Measurements from ENCODE around the gene AP3M1. TPM values are rescaled to one million over a fixed set of nuclear protein-coding genes. Genes with fewer than 3 reads are reported as not detected.
A peak's percentile ranks its signal among the peaks of the same experiment; 100 is the strongest.
"Not testable (repeated sequence)": the region's sequence is repeated elsewhere in the genome, so short reads cannot be mapped to it uniquely, and the experiment has no call there.

The AP3M1 gene
- total RNA-seq, 1 donor from 2014 or later = 43.3 TPM

DNA sequence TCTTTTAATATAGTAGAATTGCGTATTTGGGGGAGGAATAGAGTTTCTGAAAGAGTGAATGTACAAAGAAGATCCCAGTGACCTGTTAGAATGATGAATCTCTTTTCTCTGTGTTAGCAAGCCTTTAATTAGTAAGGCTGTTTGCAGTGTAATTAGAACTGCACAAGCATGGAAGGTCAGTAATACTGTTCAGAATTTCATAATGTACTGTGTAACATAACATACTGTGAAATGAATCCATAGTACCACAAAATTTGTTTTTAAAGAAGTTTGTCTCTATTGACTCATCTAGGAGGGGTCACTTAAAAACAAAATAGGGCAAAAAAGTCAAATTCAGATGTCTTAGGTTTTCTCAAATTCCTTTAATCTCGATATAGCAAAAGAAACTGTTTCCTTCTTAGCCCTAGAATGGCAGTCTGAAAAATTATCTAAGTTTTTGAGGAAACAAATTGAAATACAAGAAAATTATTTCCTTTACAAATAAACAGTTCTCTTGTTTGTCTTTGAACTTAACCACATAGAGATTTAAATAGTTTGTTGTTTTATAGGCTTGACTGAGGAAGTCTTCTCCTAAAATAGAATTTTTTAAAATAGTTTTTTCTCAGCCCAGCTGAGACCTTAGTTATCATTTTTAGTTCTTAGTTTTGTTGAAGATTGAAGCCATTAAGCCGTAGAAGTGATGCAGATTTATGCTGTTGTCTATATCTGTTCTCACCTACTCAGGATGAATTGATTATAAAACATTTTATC, 12.9 kb upstream of the AP3M1 start:
- DNase-seq (ENCODE audit: extremely low read depth, low read depth, low spot score) = no peak

DNA sequence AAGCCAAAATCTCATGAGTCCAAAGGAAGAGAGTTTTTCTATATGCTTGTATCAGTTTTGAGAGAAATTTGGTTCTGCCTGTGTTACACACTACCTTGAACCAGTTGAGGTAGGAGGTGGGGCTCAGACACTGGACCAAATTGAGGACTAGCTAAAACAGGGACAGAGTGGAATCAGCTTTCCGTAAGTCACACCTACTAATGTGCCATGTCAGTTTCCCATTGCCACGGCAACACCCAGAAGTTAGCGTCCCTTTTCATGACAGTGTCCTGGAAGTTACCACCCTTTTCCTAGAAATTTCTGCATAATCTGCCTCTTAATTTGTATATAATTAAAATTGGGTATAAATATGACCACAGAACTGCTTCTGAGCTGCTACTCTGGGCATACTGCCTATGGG, 9.4 kb upstream of the AP3M1 start:
- no peak for DNase-seq (ENCODE audit: extremely low read depth, low read depth, low spot score)

DNA sequence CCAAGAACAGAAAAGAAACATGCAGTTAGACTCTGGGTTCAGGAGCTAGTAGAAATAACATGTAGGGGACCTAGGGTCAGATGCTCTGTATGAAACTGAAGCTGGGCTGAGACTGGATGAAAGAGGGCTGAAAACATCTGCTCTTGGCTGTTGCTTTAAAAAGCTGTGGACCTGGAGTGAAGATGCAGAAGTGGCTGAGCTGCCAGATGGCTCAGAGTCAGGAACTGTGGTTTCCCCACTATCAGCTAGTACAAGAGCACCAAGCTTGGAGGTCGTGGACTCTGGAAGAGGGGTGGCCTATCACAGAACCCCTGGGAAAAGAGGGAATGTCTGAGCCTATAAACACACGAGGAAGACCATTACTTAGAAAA, 6.3 kb upstream of the AP3M1 start:
- DNase-seq (ENCODE audit: extremely low read depth, low read depth, low spot score) = no peak

GRCh38 chr10:74153676-74154075, 3.0 kb upstream of the AP3M1 start:
- no peak for DNase-seq (ENCODE audit: extremely low read depth, low read depth, low spot score)

GRCh38 chr10:74153123-74153522, 2.5 kb upstream of the AP3M1 start:
- DNase-seq (ENCODE audit: extremely low read depth, low read depth, low spot score) = no peak

DNA sequence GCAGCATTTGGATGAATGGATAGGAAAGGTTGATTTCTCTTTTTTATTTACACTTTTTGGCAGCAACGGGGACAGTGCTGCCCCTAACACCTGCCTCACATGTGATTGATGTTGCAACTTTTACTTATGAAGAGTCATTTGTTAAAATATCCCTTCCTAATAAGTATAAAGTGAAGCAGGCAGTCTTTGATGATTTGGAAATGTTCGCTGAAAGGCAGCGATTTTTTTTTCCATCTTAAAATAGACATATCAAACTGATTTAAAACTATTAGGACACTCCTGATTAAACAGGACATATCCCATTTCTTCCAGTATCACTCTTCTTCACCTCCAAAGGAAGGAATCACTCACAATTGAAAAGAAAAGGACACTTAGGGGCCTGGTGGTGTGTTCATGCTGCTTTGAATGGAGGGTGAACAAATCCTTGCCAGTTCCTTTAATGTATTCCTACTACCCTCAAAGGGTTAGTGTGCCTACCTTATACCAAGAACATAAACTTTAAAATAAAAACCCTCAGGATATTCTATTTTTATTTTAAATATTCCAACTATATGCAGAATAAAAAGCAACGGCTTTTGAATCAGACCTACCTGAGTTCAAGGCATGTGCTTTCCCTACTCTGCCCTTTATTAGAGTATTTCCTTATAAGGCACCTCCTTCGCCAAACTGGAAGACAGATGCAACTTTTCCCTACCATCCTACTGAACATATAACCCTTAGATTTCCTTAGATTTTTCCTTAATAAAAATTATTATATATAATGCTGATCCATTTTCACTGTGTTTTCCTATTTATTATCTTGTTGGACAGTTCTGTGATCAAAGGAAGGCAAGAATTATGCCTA, 1.5 kb upstream of the AP3M1 start:
- DNase-seq (ENCODE audit: extremely low read depth, low read depth, low spot score) = no peak

DNA sequence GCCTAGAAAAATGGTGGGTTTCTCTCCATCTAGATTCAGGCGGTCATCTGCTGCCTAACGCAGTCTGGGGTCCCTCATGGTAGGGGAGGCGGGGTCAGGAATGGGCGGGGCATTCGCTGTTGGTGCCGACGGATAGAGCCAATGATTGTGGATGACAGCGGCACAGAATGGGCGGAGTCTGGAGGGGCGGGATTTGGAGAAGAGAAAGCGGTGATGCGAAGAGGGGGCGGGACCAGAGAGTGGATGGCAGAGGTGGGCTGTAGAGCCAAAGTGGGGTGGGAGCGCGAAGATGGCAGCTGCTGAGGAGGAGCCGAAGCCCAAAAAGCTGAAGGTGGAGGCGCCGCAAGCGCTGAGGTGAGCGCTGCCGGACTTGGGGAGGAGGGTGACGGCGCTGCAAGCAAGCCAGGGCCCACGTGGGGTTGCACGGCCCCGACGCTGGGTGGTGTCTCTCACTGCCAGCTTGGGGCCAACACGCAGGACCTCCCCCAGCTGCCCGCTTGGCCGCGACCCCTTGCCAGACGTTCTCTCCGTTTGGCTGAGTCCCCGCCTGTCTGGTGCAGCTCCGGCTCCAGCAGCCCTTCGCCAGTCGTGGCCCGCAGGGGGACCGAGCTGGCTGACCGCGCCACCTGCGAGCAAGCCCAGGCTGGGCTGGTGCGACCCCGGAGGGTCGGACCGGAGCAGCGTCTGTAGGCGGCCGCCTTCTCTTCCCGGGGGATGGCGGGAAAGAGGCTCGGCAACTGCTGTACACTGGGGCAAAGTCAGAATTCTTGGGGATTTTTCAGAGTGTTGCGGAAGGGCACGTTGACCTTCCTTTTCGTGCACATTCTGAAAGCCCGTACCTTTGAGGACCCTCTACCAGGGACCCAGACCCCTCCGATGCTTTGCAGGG, 606 bp upstream of the AP3M1 start, which contains the start of gene ADK:
Gene ADK, plus strand, starts transcription at position 232 of the 889 bp plus-strand sequence. Its CDS starts 58 bp downstream, at position 290.
- peak; percentile 98 for DNase-seq (ENCODE audit: extremely low read depth, low read depth, low spot score)

DNA sequence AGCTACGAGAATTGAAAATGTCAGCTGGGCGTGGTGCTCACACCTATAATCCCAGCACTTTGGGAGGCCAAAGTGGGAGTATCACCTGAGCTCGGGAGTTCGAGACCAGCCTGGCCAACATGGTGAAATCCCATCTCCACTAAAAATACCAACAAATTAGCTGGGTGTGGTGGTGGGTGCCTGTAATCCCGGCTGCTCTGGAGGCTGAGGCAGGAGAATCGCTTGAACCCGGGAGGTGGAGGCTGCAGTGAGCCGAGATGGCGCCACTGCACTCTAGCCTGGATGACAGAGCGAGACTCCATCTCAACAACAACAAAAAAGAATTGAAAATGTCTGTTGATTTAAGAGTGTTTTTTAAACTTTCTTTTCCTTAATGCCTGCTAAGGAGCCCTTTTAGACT, 3.6 kb downstream of the AP3M1 start:
- not testable (repeated sequence) for DNase-seq (ENCODE audit: extremely low read depth, low read depth, low spot score)

DNA sequence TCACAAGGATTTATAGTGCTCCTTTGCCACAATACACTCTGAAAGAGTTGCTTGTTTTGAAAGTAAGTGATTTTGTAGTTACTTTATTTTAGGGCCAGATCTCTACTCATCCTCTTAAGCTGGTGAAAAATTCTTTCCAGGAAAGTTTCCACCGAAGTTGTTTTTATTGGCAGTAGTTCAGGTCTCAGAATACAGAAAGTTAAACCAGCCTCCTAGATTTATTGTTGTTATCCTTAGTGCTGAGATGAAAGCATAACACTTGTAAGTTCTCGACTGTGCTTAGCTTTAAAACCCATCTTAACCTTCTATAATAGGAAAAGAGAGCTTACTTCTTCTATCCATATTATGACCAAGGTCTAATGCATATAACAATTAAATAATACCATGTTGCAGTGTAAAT, 5.5 kb downstream of the AP3M1 start:
- DNase-seq (ENCODE audit: extremely low read depth, low read depth, low spot score) = peak; percentile 76

DNA sequence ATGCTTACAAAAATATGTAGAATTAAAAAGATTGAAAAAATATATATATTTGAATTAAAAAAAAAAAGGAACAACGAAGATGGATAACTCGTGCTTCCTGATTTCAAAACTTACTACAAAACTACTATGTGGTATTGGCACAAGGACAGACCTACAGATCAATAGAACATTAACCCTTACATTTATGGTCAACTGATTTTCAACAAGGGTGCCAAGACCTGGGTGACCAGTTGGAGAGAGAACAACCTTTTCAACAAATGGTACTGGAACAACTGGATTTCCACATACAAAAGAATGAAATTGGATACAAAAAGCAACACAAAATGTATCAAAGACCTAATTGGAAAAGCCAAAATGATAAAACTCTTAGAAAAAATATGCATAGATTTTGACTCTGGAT, 10.1 kb downstream of the AP3M1 start:
- no peak for DNase-seq (ENCODE audit: extremely low read depth, low read depth, low spot score)

DNA sequence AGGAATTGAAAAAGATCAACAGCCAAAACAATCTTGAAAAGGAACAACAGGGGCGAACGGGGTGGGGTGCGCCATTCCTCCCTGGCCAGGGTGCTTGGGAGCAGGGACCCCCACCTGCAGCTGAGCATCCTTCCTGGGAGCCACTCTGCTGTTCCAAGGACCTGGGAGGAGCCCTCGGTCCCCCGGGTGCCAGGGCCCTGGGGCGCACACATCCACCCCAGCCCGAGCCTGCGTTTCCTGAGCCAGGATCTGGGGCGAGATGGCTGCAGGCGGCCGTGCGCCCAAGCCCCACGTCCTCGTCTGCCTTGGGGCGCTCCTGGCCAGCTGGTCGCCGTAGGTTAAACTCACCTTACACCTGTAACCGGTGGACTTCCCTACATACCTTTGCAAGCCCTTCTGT, 10.6 kb downstream of the AP3M1 start:
- DNase-seq (ENCODE audit: extremely low read depth, low read depth, low spot score) = no peak

- DNase-seq (ENCODE audit: extremely low read depth, low read depth, low spot score) = not testable (repeated sequence)
Observed at GRCh38 chr10:74138596-74138995, 12.0 kb downstream of the AP3M1 start.

- no peak for DNase-seq (ENCODE audit: extremely low read depth, low read depth, low spot score)
Observed at GRCh38 chr10:74137992-74138391, 12.6 kb downstream of the AP3M1 start.

DNA sequence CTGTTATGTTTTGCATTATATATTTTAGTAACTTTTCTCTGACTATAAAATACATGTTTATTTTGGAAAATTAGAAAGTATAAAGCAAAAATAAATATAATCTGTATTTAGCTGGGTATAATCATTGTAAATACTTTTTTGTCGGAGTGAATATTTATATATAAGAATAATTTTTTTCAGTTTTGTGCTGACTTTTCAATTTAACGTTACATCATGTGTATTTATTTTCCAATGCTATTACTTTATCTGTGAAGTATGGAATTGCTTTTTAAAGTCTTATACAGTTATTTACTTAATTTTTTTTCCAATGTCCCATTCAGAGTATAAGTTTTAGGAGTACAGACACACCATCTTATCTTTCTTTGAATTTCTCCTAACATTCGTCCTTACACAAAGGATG, 15.2 kb downstream of the AP3M1 start:
- no peak for DNase-seq (ENCODE audit: extremely low read depth, low read depth, low spot score)

GRCh38 chr10:74133923-74134820, 16.5 kb downstream of the AP3M1 start:
- DNase-seq (ENCODE audit: extremely low read depth, low read depth, low spot score) = no peak

- DNase-seq (ENCODE audit: extremely low read depth, low read depth, low spot score) = no peak
Observed at GRCh38 chr10:74123081-74123480, 27.5 kb downstream of the AP3M1 start.

DNA sequence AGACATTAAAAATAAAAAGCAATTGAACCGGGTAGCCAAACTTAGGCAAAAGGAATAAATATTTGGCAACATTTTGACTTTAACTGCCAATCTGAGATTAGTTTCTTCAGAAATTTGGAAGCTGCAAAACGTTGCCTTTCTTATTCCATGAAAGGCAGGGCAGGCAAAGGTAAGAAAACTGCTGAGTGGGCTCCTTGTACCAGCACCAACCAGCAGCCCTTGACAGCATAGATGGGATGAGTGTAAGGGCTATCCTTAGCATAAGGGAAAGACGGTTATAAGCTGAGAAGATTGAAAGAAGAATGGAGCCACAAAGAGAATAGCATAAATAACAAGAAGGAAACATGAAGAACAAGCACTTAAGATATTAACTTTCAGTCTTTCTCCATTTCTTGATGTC, 28.6 kb downstream of the AP3M1 start:
- DNase-seq (ENCODE audit: extremely low read depth, low read depth, low spot score) = no peak

- DNase-seq (ENCODE audit: extremely low read depth, low read depth, low spot score) = no peak
Observed at GRCh38 chr10:74121368-74121767, 29.3 kb downstream of the AP3M1 start.

DNA sequence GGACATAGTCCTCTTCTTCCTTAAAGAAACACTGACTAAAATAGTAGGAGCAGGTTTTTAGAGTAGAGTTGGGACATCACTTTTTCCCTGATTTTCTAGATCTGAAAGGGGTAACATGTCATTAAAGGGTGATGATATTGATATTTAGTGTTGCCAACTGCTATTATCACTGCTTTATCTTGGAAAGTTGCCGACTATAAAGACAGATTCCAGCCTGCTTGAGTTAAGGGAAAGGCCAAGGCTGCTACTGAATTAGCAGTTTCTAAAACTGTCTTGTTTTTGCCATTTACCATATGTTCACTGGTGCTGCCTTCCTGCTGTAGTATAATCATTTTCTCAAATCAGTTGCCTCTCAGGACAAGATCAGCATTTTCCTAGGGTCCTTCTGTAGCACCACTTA, 29.7 kb downstream of the AP3M1 start:
- no peak for DNase-seq (ENCODE audit: extremely low read depth, low read depth, low spot score)

- DNase-seq (ENCODE audit: extremely low read depth, low read depth, low spot score) = no peak
Observed at GRCh38 chr10:74118804-74119203, 31.8 kb downstream of the AP3M1 start.
